HL-60 (cell line): ENCODE measurements around the gene GFOD1.

Source experiments
- DNase-seq, 2 experiments: peaks; one replicate each; pipeline ENCODE4 v3.0.0-alpha.2; 2010 to 2020; ENCODE audit warnings: low read depth in 1 of 2, low spot score in 1 of 2
- H3K27ac ChIP-seq: fragments of 250-450 bp; sonication (Bioruptor Pico); replicated peaks from 2 replicates; pipeline ENCODE4 v1.5.1; 2020; ENCODE audit warnings: mild to moderate bottlenecking, moderate library complexity
- H3K27me3 ChIP-seq: fragments of 250-450 bp; sonication (Bioruptor Pico); 2 replicates; pipeline ENCODE4 v1.5.1; 2021; ENCODE audit warnings: mild to moderate bottlenecking, moderate library complexity; ENCODE audit not compliant: insufficient read depth, poor library complexity, severe bottlenecking
- H3K4me3 ChIP-seq: replicated peaks from 2 replicates; pipeline ENCODE4 v1.5.1; 2011; ENCODE audit warnings: mild to moderate bottlenecking, control low read depth, low read length; ENCODE audit not compliant: insufficient read depth
- GABPA ChIP-seq: IDR thresholded peaks from 2 replicates; pipeline ENCODE4 v1.6.1; 2012; ENCODE audit warnings: low read depth
- POLR2AphosphoS5 ChIP-seq: IDR thresholded peaks from 2 replicates; pipeline ENCODE4 v1.6.1; 2012; ENCODE audit warnings: low read depth
- SPI1 ChIP-seq: IDR thresholded peaks from 2 replicates; pipeline ENCODE4 v1.6.1; 2012; ENCODE audit warnings: low read depth, mild to moderate bottlenecking, borderline replicate concordance
- TF ChIP-seq, protein P1 (sequence below): IDR thresholded peaks from 2 replicates; pipeline ENCODE4 v1.6.1; 2012; ENCODE audit warnings: low read depth; ENCODE audit not compliant: insufficient replicate concordance
- TF ChIP-seq, protein P2 (sequence below): IDR thresholded peaks from one replicate; pipeline ENCODE4 v1.5.1; 2011; ENCODE audit warnings: low read length, control low read depth, inconsistent platforms; ENCODE audit not compliant: insufficient read depth

GFOD1 gene

GRCh38 chr6:13338038-13338437, 149.4 kb downstream of the GFOD1 start:
- TF ChIP-seq POLR2AphosphoS5: peak; percentile 27; the same call in 1 of the 2 replicates
- TF ChIP-seq, protein P1, sequence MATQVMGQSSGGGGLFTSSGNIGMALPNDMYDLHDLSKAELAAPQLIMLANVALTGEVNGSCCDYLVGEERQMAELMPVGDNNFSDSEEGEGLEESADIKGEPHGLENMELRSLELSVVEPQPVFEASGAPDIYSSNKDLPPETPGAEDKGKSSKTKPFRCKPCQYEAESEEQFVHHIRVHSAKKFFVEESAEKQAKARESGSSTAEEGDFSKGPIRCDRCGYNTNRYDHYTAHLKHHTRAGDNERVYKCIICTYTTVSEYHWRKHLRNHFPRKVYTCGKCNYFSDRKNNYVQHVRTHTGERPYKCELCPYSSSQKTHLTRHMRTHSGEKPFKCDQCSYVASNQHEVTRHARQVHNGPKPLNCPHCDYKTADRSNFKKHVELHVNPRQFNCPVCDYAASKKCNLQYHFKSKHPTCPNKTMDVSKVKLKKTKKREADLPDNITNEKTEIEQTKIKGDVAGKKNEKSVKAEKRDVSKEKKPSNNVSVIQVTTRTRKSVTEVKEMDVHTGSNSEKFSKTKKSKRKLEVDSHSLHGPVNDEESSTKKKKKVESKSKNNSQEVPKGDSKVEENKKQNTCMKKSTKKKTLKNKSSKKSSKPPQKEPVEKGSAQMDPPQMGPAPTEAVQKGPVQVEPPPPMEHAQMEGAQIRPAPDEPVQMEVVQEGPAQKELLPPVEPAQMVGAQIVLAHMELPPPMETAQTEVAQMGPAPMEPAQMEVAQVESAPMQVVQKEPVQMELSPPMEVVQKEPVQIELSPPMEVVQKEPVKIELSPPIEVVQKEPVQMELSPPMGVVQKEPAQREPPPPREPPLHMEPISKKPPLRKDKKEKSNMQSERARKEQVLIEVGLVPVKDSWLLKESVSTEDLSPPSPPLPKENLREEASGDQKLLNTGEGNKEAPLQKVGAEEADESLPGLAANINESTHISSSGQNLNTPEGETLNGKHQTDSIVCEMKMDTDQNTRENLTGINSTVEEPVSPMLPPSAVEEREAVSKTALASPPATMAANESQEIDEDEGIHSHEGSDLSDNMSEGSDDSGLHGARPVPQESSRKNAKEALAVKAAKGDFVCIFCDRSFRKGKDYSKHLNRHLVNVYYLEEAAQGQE: peak; percentile 30
- no peak for TF ChIP-seq GABPA
- peak; percentile 47; the same call in 1 of the 2 replicates for TF ChIP-seq SPI1
- TF ChIP-seq, protein P2, sequence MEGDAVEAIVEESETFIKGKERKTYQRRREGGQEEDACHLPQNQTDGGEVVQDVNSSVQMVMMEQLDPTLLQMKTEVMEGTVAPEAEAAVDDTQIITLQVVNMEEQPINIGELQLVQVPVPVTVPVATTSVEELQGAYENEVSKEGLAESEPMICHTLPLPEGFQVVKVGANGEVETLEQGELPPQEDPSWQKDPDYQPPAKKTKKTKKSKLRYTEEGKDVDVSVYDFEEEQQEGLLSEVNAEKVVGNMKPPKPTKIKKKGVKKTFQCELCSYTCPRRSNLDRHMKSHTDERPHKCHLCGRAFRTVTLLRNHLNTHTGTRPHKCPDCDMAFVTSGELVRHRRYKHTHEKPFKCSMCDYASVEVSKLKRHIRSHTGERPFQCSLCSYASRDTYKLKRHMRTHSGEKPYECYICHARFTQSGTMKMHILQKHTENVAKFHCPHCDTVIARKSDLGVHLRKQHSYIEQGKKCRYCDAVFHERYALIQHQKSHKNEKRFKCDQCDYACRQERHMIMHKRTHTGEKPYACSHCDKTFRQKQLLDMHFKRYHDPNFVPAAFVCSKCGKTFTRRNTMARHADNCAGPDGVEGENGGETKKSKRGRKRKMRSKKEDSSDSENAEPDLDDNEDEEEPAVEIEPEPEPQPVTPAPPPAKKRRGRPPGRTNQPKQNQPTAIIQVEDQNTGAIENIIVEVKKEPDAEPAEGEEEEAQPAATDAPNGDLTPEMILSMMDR: no peak
- Histone ChIP-seq H3K27me3 (no peaks in the 10 kb centered on the region), H3K27ac (peak overlapping the region; percentile 81), H3K4me3 (no peak overlapping the region)
- peak; percentile 68 to 79 for DNase-seq

- H3K4me3 ChIP-seq: no peak overlapping the region
- no peak overlapping the region for H3K27ac ChIP-seq
- TF ChIP-seq POLR2AphosphoS5 (no peak), SPI1 (no peak)
- TF ChIP-seq, protein P2: peak; percentile 88
- H3K27me3 ChIP-seq: no peaks in the 10 kb centered on the region
- DNase-seq: peak; percentile 73 to 82
Observed at GRCh38 chr6:13336553-13336952, 150.8 kb downstream of the GFOD1 start.

GRCh38 chr6:13334953-13335352, 152.4 kb downstream of the GFOD1 start:
- H3K27ac ChIP-seq: no peak overlapping the region
- TF ChIP-seq GABPA (no peak), POLR2AphosphoS5 (no peak), SPI1 (no peak)
- TF ChIP-seq, protein P1: no peak
- TF ChIP-seq, protein P2: no peak
- H3K4me3 ChIP-seq: no peak overlapping the region
- H3K27me3 ChIP-seq: no peaks in the 10 kb centered on the region
- no peak for DNase-seq

DNA sequence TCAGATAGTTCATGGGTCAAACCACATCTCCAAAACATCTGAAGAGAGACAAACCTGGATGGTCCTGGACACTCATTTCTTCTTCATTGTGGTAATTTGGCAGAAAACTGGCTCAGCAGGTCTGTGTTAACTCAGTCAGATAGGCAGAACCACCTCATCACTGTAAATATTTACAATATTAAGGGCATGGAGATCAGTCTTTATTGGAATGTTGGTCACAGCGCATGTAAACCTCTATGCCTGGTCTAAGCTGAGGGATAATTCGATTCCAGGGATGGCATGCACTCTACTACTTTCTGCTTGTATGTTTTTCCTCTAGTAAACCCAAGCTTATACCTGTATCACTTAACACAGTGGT, 155.1 kb downstream of the GFOD1 start:
- DNase-seq: no peak
- Histone ChIP-seq H3K27ac (no peak overlapping the region), H3K4me3 (no peak overlapping the region), H3K27me3 (no peaks in the 10 kb centered on the region)
- TF ChIP-seq, protein P1: no peak
- TF ChIP-seq POLR2AphosphoS5 (no peak), GABPA (no peak), SPI1 (no peak)
- TF ChIP-seq, protein P2: no peak
